ENCODE results near the gene UBE2J1.

Gene UBE2J1

DNA sequence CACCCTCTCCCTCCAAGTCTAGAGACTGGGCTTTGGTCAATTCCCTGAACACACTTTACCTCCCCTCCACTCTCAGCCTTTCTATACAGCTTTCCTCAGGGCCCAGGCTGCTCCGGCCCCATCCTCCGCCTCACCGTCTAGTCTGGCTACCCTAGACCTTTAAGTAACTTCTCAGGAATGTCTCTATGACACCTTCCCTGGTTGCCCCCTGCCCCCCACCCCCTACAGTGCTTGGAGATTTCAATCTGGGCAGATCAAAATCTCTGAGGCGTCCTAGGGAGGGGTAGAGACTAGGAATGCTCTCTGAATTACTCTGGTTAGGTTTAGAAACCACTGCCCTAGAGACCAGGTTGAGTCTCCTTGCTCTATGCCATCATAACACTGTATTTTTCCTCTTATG is 6.1 kb downstream of the UBE2J1 start:
- Histone ChIP-seq H3K4me3 (ENCODE audit: low read depth, low read length) (no peak overlapping the region), H3K4me1 (ENCODE audit: control insufficient read depth, insufficient read depth, low read length) (no peaks in the 10 kb centered on the region), H3K9me3 (ENCODE audit: control insufficient read depth, insufficient read depth, low read length) (no peaks in the 10 kb centered on the region), H3K9ac (ENCODE audit: low read depth, low read length) (no peak overlapping the region), H3K27me3 (ENCODE audit: control insufficient read depth, insufficient read depth, low read length) (peaks cover 10% of the 10 kb centered on the region), H3K36me3 (ENCODE audit: control insufficient read depth, insufficient read depth, low read length) (no peaks in the 10 kb centered on the region)

DNA sequence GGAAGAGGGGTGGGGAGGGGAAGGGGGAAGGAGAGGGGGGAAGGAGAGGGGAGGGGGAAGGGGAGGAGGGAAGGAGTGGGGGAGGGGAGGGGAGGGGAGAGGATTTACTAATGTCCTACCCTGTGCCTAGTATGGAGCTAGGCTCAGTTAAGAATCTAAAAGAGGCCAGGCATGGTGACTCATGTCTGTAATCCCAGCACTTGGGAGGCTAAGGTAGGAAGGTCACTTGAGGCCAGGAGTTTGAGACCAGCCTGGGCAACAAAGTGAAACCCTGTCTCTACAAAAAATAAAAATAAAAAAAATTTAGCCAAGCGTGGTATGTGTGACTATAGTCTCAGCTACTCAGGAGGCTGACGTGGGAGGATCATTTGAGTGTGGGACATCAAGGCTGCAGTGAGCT is 13.0 kb downstream of the UBE2J1 start:
- no peaks in the 10 kb centered on the region for H3K27me3 ChIP-seq (ENCODE audit: control insufficient read depth, insufficient read depth, low read length)
- H3K36me3 ChIP-seq (ENCODE audit: control insufficient read depth, insufficient read depth, low read length) = no peaks in the 10 kb centered on the region
- no peaks in the 10 kb centered on the region for H3K4me1 ChIP-seq (ENCODE audit: control insufficient read depth, insufficient read depth, low read length)
- no peak overlapping the region for H3K4me3 ChIP-seq (ENCODE audit: low read depth, low read length)
- H3K9ac ChIP-seq (ENCODE audit: low read depth, low read length) = no peak overlapping the region
- no peaks in the 10 kb centered on the region for H3K9me3 ChIP-seq (ENCODE audit: control insufficient read depth, insufficient read depth, low read length)

DNA sequence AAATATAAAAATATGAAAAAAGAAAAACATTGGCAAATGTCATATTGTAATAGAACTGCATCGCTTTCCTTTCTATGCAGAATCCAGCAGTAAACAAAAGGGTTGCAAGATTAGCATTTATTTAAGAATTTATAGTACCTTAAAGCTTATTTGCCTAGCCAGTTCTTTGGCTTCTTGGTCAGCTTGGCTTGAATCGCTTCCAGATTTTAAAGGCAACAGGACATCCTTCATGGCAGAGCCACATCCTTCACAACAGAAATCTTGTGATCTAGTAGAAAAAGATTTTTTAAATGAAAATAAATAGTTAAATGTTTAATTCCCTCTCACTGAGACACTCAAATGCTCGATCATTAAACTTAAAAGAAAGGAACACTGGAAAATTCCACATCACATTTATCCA is 17.4 kb downstream of the UBE2J1 start:
- Histone ChIP-seq H3K9me3 (ENCODE audit: control insufficient read depth, insufficient read depth, low read length) (no peaks in the 10 kb centered on the region), H3K36me3 (ENCODE audit: control insufficient read depth, insufficient read depth, low read length) (no peaks in the 10 kb centered on the region), H3K27me3 (ENCODE audit: control insufficient read depth, insufficient read depth, low read length) (no peaks in the 10 kb centered on the region), H3K4me3 (ENCODE audit: low read depth, low read length) (no peak overlapping the region), H3K9ac (ENCODE audit: low read depth, low read length) (no peak overlapping the region), H3K4me1 (ENCODE audit: control insufficient read depth, insufficient read depth, low read length) (no peaks in the 10 kb centered on the region)

GRCh38 chr6:89330910-89331309 is 21.6 kb downstream of the UBE2J1 start:
- no peaks in the 10 kb centered on the region for H3K4me1 ChIP-seq (ENCODE audit: control insufficient read depth, insufficient read depth, low read length)
- H3K27me3 ChIP-seq (ENCODE audit: control insufficient read depth, insufficient read depth, low read length) = no peaks in the 10 kb centered on the region
- H3K9me3 ChIP-seq (ENCODE audit: control insufficient read depth, insufficient read depth, low read length) = no peaks in the 10 kb centered on the region
- H3K9ac ChIP-seq (ENCODE audit: low read depth, low read length) = no peak overlapping the region
- H3K4me3 ChIP-seq (ENCODE audit: low read depth, low read length) = no peak overlapping the region
- no peaks in the 10 kb centered on the region for H3K36me3 ChIP-seq (ENCODE audit: control insufficient read depth, insufficient read depth, low read length)

DNA sequence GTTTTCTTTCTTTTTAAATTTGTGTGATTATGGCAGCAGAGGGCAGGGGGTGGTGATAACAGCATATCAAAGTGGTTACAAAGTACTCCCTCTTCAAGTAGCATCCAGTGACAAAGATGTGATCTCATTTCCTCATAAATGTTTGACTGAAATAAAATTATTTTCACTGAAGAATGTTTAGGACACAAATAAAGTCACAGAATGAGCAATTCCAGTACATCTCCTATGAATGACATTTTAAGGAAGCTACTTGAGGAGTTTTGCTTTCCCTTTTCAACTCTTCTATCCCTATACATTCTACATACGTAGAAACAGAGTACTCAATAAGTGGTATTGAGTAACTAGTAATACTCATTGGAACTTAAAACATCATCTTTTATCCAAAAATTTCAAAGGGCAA is 23.5 kb downstream of the UBE2J1 start:
- Histone ChIP-seq H3K4me1 (ENCODE audit: control insufficient read depth, insufficient read depth, low read length) (no peaks in the 10 kb centered on the region), H3K4me3 (ENCODE audit: low read depth, low read length) (no peak overlapping the region), H3K27me3 (ENCODE audit: control insufficient read depth, insufficient read depth, low read length) (no peaks in the 10 kb centered on the region), H3K36me3 (ENCODE audit: control insufficient read depth, insufficient read depth, low read length) (no peaks in the 10 kb centered on the region), H3K9ac (ENCODE audit: low read depth, low read length) (no peak overlapping the region), H3K9me3 (ENCODE audit: control insufficient read depth, insufficient read depth, low read length) (no peaks in the 10 kb centered on the region)

DNA sequence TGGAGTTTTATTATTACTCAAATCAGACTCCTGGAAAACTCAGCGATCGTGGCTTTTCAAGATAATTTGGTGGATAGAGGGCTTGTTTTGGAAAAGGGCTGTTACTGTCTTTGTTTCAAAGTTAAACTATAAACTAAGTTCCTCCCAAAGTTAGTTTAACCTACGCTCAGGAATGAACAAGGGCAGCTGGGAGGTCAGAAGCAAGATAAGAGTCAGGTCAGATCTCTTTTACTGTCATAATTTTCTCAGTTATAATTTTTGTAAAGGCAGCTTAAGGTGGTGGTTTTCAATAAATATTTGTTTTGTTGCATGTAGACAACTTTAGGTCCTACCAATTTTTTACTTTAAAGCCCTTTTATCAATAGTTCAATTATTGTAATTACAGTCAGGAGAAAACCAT is 28.2 kb downstream of the UBE2J1 start:
- H3K27me3 ChIP-seq (ENCODE audit: control insufficient read depth, insufficient read depth, low read length) = no peaks in the 10 kb centered on the region
- H3K4me1 ChIP-seq (ENCODE audit: control insufficient read depth, insufficient read depth, low read length) = no peaks in the 10 kb centered on the region
- H3K9me3 ChIP-seq (ENCODE audit: control insufficient read depth, insufficient read depth, low read length) = peaks cover 3% of the 10 kb centered on the region
- no peak overlapping the region for H3K9ac ChIP-seq (ENCODE audit: low read depth, low read length)
- no peak overlapping the region for H3K4me3 ChIP-seq (ENCODE audit: low read depth, low read length)
- no peaks in the 10 kb centered on the region for H3K36me3 ChIP-seq (ENCODE audit: control insufficient read depth, insufficient read depth, low read length)

DNA sequence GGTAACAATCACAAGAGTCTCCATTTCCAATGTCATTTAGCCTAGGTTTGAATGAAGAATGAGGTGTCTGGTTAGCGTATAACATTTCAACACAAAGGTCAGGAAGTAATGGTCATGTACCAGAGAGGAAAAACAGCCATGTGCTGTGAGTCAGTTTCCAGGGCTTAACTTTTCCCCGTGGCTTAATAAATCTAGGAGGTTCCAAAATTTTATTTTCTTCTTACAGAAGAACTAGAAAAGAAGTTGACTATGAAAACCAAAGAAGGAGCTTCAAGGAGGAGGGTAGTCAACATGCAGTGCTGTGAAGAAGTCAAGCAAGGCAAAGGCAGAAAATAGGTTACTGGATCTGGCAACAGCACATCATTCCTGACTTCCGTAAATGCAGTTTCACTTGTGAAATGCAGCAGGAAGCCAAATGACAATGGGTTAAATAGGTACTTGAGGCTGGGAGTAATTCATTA is 29.0 kb downstream of the UBE2J1 start:
- Histone ChIP-seq H3K27me3 (ENCODE audit: control insufficient read depth, insufficient read depth, low read length) (no peaks in the 10 kb centered on the region), H3K9ac (ENCODE audit: low read depth, low read length) (no peak overlapping the region), H3K4me1 (ENCODE audit: control insufficient read depth, insufficient read depth, low read length) (no peaks in the 10 kb centered on the region), H3K9me3 (ENCODE audit: control insufficient read depth, insufficient read depth, low read length) (peaks cover 3% of the 10 kb centered on the region), H3K36me3 (ENCODE audit: control insufficient read depth, insufficient read depth, low read length) (no peaks in the 10 kb centered on the region), H3K4me3 (ENCODE audit: low read depth, low read length) (no peak overlapping the region)

GRCh38 chr6:89321131-89321970 is 31.2 kb downstream of the UBE2J1 start:
- Histone ChIP-seq H3K9me3 (ENCODE audit: control insufficient read depth, insufficient read depth, low read length) (peaks cover 3% of the 10 kb centered on the region), H3K4me1 (ENCODE audit: control insufficient read depth, insufficient read depth, low read length) (peaks cover 5% of the 10 kb centered on the region), H3K9ac (ENCODE audit: low read depth, low read length) (no peak overlapping the region), H3K4me3 (ENCODE audit: low read depth, low read length) (no peak overlapping the region), H3K27me3 (ENCODE audit: control insufficient read depth, insufficient read depth, low read length) (no peaks in the 10 kb centered on the region), H3K36me3 (ENCODE audit: control insufficient read depth, insufficient read depth, low read length) (no peaks in the 10 kb centered on the region)

DNA sequence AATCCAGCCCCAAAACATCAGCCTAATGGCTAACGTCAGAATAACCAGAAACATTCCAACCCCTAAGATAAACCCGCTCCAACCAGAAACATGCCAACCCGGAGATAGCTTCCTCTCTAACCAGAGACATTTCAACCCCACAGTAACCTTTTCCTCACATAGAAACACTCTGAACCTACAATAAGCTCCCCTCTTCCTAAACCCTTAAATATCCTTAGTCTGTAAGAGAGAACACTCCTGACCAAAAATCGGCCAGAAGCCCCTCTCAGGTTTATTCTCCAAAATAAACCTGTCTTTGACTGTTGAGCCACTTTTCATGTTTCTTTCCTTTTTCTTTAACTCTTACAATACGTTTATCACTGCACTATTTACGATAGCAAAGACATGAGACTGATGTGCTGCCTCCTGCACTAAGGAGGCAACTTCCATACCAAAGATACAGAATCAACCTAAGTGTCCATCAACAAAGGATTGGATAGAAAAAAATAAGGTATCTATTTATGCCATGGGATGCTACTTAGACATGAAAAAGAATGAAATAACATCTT is 32.4 kb downstream of the UBE2J1 start:
- Histone ChIP-seq H3K36me3 (ENCODE audit: control insufficient read depth, insufficient read depth, low read length) (no peaks in the 10 kb centered on the region), H3K4me3 (ENCODE audit: low read depth, low read length) (no peak overlapping the region), H3K9me3 (ENCODE audit: control insufficient read depth, insufficient read depth, low read length) (peaks cover 3% of the 10 kb centered on the region), H3K4me1 (ENCODE audit: control insufficient read depth, insufficient read depth, low read length) (peaks cover 5% of the 10 kb centered on the region), H3K27me3 (ENCODE audit: control insufficient read depth, insufficient read depth, low read length) (no peaks in the 10 kb centered on the region), H3K9ac (ENCODE audit: low read depth, low read length) (no peak overlapping the region)

DNA sequence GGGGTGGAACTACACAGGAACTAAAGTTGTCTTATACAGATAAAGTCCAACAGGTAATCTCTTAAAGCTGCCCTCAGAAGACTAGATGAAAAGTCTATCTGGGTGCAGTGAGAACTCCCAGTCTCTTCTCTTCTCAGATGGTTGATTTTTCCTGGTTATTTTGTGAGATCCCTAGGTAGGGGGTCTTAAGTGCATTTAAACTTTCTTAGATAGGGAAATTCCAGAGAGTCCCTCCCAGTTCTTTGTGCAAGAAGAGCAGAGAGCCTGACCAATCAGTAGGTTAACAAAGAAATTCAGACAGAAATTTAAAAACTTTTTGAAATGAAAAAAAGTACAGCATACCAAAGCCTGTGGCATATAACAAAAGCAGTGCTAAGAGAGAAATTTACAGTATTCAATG is 35.5 kb downstream of the UBE2J1 start:
- Histone ChIP-seq H3K9ac (ENCODE audit: low read depth, low read length) (no peak overlapping the region), H3K4me1 (ENCODE audit: control insufficient read depth, insufficient read depth, low read length) (peaks cover 5% of the 10 kb centered on the region), H3K9me3 (ENCODE audit: control insufficient read depth, insufficient read depth, low read length) (peaks cover 3% of the 10 kb centered on the region), H3K4me3 (ENCODE audit: low read depth, low read length) (no peak overlapping the region), H3K36me3 (ENCODE audit: control insufficient read depth, insufficient read depth, low read length) (no peaks in the 10 kb centered on the region), H3K27me3 (ENCODE audit: control insufficient read depth, insufficient read depth, low read length) (no peaks in the 10 kb centered on the region)

- Histone ChIP-seq H3K4me1 (ENCODE audit: control insufficient read depth, insufficient read depth, low read length) (peaks cover 5% of the 10 kb centered on the region), H3K36me3 (ENCODE audit: control insufficient read depth, insufficient read depth, low read length) (no peaks in the 10 kb centered on the region), H3K27me3 (ENCODE audit: control insufficient read depth, insufficient read depth, low read length) (no peaks in the 10 kb centered on the region), H3K4me3 (ENCODE audit: low read depth, low read length) (no peak within 1 kb of the TSS), H3K9me3 (ENCODE audit: control insufficient read depth, insufficient read depth, low read length) (peaks cover 3% of the 10 kb centered on the region), H3K9ac (ENCODE audit: low read depth, low read length) (no peak within 1 kb of the TSS)
Observed at GRCh38 chr6:89315249-89315885, 37.2 kb downstream of the UBE2J1 start, which contains the start of gene GABRR2. GABRR2 (minus strand) TSS chr6:89315299; CDS start chr6:89315165, 134 bp downstream.

- no peaks in the 10 kb centered on the region for H3K36me3 ChIP-seq (ENCODE audit: control insufficient read depth, insufficient read depth, low read length)
- peaks cover 5% of the 10 kb centered on the region for H3K4me1 ChIP-seq (ENCODE audit: control insufficient read depth, insufficient read depth, low read length)
- H3K27me3 ChIP-seq (ENCODE audit: control insufficient read depth, insufficient read depth, low read length) = no peaks in the 10 kb centered on the region
- no peaks in the 10 kb centered on the region for H3K9me3 ChIP-seq (ENCODE audit: control insufficient read depth, insufficient read depth, low read length)
- no peak overlapping the region for H3K9ac ChIP-seq (ENCODE audit: low read depth, low read length)
- no peak overlapping the region for H3K4me3 ChIP-seq (ENCODE audit: low read depth, low read length)
Observed at GRCh38 chr6:89314692-89315091, 37.8 kb downstream of the UBE2J1 start.

All from iPS-15b (cell line).